OCI-LY3 (cell line): ENCODE data around the gene NQO2.
"Not testable (repeated sequence)": the region's sequence is repeated elsewhere in the genome, so short reads cannot be mapped to it uniquely, and the experiment has no call there.

Source experiments
- H2AFZ ChIP-seq: fragments of 200-600, 300-600 bp; shearing (Covaris generic); 2 replicates; pipeline ENCODE4 v1.6.0; 2014; ENCODE audit warnings: antibody characterized with exemption, low read depth, low read length
- H3K27ac ChIP-seq: fragments of 200-600, 300-600 bp; sonication (generic); 2 replicates; pipeline ENCODE4 v1.5.1; 2014; ENCODE audit warnings: mild to moderate bottlenecking, low read length, moderate library complexity, mixed read lengths
- H3K27me3 ChIP-seq: fragments of 200-600, 300-600 bp; sonication (generic); 2 replicates; pipeline ENCODE4 v1.6.1; 2014; ENCODE audit warnings: low read depth, low read length, mixed read lengths
- H3K36me3 ChIP-seq: fragments of 200-600, 300-600 bp; sonication (generic); replicated peaks from 2 replicates; pipeline ENCODE3; 2014; ENCODE audit warnings: low read depth, low read length, mixed read lengths
- H3K4me1 ChIP-seq: fragments of 300-600, 200-600 bp; sonication (generic); 2 replicates; pipeline ENCODE4 v1.6.1; 2014; ENCODE audit warnings: low read length, mixed read lengths
- H3K4me2 ChIP-seq: fragments of 200-600, 300-600 bp; sonication (generic); 2 replicates; pipeline ENCODE4 v1.6.1; 2014; ENCODE audit warnings: low read length, mixed read lengths
- H3K4me3 ChIP-seq: fragments of 300-600, 200-600 bp; sonication (generic); 2 replicates; pipeline ENCODE4 v1.5.1; 2014; ENCODE audit warnings: antibody characterized with exemption, mild to moderate bottlenecking, low read length, moderate library complexity
- H3K79me2 ChIP-seq: fragments of 300-600, 200-600 bp; shearing (Covaris generic); 2 replicates; pipeline ENCODE4 v1.6.1; 2014; ENCODE audit warnings: mild to moderate bottlenecking, low read length, mixed read lengths
- H3K9ac ChIP-seq: fragments of 300-600, 200-600 bp; shearing (Covaris generic); 2 replicates; pipeline ENCODE4 v1.6.0; 2014; ENCODE audit warnings: mild to moderate bottlenecking, low read length, moderate library complexity
- H3K9me3 ChIP-seq: fragments of 200-600, 300-600 bp; shearing (Covaris generic); 2 replicates; pipeline ENCODE4 v1.6.1; 2014; ENCODE audit warnings: low read length, mixed read lengths; ENCODE audit not compliant: insufficient read depth
- H4K20me1 ChIP-seq: fragments of 200-600, 300-600 bp; sonication (generic); 2 replicates; pipeline ENCODE4 v1.6.1; 2016; ENCODE audit warnings: low read length, mixed read lengths; ENCODE audit not compliant: insufficient read depth
- EZH2phosphoT487 ChIP-seq: fragments of 200-600 bp; shearing (Covaris generic); IDR thresholded peaks from 2 replicates; pipeline ENCODE4 v1.6.1; 2018; ENCODE audit warnings: antibody characterized with exemption, mixed run types, low read depth
- TF ChIP-seq, protein P1 (sequence below): fragments of 200-600, 300-600 bp; sonication (generic); IDR thresholded peaks from 2 replicates; pipeline ENCODE4 v1.5.1; 2014; ENCODE audit warnings: antibody characterized with exemption, low read length, low read depth

Gene NQO2

DNA sequence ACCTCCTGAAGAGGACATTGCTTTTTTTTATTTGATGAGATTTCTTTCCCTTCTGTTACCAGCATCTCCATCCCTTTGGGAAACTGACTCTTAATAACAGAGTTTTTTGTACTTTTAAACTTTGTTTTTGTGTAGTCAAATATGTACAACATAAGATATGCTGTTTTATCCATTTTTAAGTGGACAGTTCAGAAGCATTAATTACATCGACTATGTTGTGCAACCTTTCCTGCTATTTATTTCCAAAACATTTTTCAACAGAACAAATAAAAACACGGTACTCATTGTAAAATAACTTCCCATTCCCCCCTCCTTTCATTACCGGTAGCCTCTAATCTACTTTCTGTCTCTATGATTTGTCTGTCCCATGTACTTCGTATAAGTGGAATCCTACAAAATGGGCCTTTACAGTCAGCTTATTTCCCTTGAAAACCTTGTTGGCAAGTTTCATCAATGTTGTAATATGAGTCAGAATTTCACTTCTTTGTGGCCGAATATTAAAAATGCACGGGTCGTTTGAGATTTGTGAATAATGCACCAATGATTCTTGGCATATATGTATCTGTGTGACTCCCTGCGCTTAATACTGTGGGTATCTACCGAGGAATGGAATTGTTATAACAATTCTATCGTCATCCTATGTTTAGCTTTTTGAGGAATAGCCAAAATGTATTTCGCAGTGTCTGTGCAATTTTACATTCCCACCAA is 57.5 kb downstream of the NQO2 start:
- Histone ChIP-seq H3K36me3 (no peaks in the 10 kb centered on the region), H4K20me1 (no peaks in the 10 kb centered on the region), H3K9me3 (no peaks in the 10 kb centered on the region), H3K4me1 (peaks cover 9% of the 10 kb centered on the region), H3K27me3 (no peaks in the 10 kb centered on the region; the same call in 1 of the 2 replicates), H3K4me2 (peak overlapping the region; percentile 8; the same call in 1 of the 2 replicates), H3K4me3 (no peak overlapping the region), H3K27ac (no peak overlapping the region), H3K79me2 (no peaks in the 10 kb centered on the region), H2AFZ (no peak overlapping the region), H3K9ac (no peak overlapping the region)
- TF ChIP-seq, protein P1, sequence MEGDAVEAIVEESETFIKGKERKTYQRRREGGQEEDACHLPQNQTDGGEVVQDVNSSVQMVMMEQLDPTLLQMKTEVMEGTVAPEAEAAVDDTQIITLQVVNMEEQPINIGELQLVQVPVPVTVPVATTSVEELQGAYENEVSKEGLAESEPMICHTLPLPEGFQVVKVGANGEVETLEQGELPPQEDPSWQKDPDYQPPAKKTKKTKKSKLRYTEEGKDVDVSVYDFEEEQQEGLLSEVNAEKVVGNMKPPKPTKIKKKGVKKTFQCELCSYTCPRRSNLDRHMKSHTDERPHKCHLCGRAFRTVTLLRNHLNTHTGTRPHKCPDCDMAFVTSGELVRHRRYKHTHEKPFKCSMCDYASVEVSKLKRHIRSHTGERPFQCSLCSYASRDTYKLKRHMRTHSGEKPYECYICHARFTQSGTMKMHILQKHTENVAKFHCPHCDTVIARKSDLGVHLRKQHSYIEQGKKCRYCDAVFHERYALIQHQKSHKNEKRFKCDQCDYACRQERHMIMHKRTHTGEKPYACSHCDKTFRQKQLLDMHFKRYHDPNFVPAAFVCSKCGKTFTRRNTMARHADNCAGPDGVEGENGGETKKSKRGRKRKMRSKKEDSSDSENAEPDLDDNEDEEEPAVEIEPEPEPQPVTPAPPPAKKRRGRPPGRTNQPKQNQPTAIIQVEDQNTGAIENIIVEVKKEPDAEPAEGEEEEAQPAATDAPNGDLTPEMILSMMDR = no peak
- no peak for TF ChIP-seq EZH2phosphoT487

DNA sequence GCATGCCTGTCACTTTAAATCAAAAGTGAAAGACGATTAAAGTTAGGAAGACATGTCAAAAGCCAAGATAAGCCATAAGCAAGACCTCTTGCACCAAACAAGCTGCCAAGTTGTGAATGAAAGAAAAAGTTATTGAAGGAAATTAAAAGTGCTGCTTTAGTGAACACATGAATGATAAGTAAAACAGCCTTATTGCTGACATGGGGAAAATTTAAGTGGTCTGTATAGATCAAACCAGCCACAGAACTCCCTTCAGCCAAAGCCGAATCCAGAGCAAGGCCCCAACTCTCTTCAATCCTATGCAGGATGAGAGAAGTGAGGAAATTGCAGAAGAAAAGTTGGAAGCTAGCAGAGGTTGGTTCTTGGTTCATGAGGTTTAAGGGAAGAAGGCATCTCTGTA is 59.3 kb downstream of the NQO2 start:
- TF ChIP-seq, protein P1 = no peak
- no peak for TF ChIP-seq EZH2phosphoT487
- Histone ChIP-seq H3K27ac (no peak overlapping the region), H3K9me3 (no peaks in the 10 kb centered on the region), H4K20me1 (no peaks in the 10 kb centered on the region), H2AFZ (no peak overlapping the region), H3K4me2 (no peak overlapping the region), H3K79me2 (no peaks in the 10 kb centered on the region), H3K27me3 (no peaks in the 10 kb centered on the region; the same call in 1 of the 2 replicates), H3K36me3 (no peaks in the 10 kb centered on the region), H3K9ac (no peak overlapping the region), H3K4me3 (no peak overlapping the region), H3K4me1 (peaks cover 6% of the 10 kb centered on the region)

DNA sequence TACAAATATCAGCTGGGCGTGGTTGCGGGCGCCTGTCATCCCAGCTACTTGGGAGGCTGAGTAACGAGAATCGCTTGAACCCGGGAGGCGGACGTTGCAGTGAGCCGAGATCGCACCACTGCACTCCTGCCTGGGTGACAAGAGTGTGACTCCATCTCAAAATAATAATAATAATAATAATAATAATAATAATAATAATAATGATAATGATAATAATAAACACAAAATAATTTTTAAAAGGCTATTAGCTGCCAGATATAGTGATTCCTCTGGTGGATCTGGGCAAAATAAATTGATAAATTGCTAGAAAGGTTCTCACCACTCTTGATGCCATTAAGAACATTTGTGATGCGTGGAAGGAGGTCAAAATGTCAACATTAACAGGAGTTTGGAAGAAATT is 60.4 kb downstream of the NQO2 start:
- not testable (repeated sequence) for H2AFZ ChIP-seq, H3K79me2 ChIP-seq, H3K27me3 ChIP-seq, H3K4me2 ChIP-seq, H4K20me1 ChIP-seq, H3K9me3 ChIP-seq, H3K9ac ChIP-seq, H3K4me3 ChIP-seq, H3K36me3 ChIP-seq, H3K4me1 ChIP-seq, H3K27ac ChIP-seq

DNA sequence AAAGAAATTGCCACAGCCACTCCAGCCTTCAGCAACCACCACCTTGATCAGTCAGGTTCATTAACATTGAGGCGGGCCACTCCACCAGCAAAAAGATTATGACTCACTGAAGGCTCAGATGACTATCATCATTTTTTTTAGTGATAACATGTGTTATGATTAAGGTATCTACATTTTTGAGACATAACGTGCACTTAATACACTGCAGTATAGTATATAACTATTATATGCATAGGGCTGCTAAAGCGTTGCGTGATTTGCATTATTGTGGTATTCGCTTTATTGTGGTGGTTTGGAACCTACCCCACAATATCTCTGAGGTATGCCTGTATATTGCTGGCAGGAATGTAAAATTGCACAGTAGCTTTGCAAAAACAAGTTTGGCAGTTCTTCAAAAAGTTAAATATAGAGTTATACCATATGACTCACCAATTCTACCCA is 61.8 kb downstream of the NQO2 start:
- Histone ChIP-seq H3K9ac (no peak overlapping the region), H4K20me1 (no peaks in the 10 kb centered on the region), H3K79me2 (no peaks in the 10 kb centered on the region), H3K4me2 (no peak overlapping the region), H2AFZ (no peak overlapping the region), H3K4me3 (no peak overlapping the region), H3K9me3 (no peaks in the 10 kb centered on the region), H3K27me3 (no peaks in the 10 kb centered on the region; the same call in 1 of the 2 replicates), H3K36me3 (no peaks in the 10 kb centered on the region), H3K27ac (no peak overlapping the region), H3K4me1 (peaks cover 6% of the 10 kb centered on the region)
- TF ChIP-seq, protein P1 = no peak
- no peak for TF ChIP-seq EZH2phosphoT487

DNA sequence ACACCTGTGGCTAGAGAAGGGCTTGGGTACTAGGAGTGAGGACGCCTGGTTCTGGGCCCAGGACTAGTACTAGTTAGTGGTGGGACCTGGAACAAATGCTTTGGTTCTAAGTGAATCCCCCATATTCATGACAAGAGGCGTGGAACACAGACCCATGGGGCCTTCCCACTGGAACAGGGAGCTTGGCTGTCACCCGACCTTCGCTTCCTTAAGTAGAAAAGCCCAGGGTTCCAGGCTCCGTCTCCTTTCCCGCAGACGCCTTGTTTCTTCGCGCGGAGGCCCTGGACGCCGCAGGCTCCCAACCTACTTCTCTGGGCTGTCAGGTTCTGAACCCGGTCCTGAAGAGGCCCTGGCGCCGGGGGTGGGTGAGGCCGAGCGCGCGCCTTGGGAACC is 63.6 kb downstream of the NQO2 start:
- H3K9ac ChIP-seq = not testable (repeated sequence)

More for the DNA sequence above, 63.6 kb downstream of the NQO2 start:
- not testable (repeated sequence) for H3K9me3 ChIP-seq, H3K36me3 ChIP-seq, H3K27me3 ChIP-seq, H3K27ac ChIP-seq, H4K20me1 ChIP-seq, H2AFZ ChIP-seq, H3K4me1 ChIP-seq, H3K79me2 ChIP-seq
- peak overlapping the region; percentile 80 for H3K4me3 ChIP-seq
- peak overlapping the region; percentile 72 for H3K4me2 ChIP-seq
